ENCODE data around the gene STAB2.

STAB2 gene, protein sequence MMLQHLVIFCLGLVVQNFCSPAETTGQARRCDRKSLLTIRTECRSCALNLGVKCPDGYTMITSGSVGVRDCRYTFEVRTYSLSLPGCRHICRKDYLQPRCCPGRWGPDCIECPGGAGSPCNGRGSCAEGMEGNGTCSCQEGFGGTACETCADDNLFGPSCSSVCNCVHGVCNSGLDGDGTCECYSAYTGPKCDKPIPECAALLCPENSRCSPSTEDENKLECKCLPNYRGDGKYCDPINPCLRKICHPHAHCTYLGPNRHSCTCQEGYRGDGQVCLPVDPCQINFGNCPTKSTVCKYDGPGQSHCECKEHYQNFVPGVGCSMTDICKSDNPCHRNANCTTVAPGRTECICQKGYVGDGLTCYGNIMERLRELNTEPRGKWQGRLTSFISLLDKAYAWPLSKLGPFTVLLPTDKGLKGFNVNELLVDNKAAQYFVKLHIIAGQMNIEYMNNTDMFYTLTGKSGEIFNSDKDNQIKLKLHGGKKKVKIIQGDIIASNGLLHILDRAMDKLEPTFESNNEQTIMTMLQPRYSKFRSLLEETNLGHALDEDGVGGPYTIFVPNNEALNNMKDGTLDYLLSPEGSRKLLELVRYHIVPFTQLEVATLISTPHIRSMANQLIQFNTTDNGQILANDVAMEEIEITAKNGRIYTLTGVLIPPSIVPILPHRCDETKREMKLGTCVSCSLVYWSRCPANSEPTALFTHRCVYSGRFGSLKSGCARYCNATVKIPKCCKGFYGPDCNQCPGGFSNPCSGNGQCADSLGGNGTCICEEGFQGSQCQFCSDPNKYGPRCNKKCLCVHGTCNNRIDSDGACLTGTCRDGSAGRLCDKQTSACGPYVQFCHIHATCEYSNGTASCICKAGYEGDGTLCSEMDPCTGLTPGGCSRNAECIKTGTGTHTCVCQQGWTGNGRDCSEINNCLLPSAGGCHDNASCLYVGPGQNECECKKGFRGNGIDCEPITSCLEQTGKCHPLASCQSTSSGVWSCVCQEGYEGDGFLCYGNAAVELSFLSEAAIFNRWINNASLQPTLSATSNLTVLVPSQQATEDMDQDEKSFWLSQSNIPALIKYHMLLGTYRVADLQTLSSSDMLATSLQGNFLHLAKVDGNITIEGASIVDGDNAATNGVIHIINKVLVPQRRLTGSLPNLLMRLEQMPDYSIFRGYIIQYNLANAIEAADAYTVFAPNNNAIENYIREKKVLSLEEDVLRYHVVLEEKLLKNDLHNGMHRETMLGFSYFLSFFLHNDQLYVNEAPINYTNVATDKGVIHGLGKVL (N-terminal part only)

DNA sequence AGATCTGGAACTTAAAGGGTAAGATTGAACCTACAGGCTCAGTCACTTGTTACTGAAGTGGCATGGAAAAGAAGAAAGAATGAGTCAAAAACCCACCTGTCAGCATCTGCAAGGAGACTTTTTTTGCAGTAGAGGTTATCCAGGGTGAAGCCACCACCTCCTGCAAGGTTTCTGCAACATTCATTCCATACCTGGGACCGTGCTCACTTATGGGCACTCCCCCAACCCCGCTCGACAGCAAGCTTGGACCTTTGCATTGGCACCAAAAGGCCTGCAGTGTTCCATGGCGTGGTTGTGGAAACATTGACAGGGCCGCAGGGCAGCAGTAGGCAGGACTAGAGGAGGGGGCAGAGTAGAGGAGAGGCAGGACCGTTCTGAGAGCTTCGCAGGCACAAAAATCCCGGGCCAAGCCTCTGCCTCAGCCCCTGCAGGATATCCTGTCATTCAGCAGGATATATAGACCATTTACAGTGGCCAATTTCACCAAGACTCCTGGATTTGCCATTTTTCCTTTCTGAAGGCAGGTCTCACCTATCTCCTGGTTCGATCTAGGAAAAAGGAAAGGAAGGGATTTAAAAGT is at the start of gene STAB2:
TSS of gene STAB2 (plus strand) at position 483 of the 580 bp plus-strand sequence. CDS start 204 bp downstream, outside the sequence.
- DNase-seq (ENCODE audit: low read depth), result no peak

DNA sequence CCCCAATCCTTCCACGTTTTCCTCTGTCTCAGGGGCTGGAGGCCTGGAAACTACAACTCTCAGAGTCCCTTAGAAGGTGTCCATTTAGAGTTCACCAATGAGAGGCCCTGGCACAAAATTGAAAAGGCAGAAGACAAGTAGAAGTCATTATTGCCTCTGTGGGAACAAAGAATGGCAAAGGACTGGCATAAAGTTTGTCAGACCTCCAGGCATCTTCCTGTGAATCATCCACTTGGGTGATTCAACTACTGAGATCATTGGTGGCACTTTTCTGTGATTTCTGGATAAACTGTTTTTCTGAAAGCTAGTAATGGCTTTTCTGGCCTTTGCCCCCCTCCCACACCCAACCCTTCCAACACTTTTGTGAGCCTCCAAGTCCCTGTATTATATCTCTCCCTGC is 48.7 kb upstream of the STAB2 start:
- no peak for DNase-seq (ENCODE audit: low read depth)

DNA sequence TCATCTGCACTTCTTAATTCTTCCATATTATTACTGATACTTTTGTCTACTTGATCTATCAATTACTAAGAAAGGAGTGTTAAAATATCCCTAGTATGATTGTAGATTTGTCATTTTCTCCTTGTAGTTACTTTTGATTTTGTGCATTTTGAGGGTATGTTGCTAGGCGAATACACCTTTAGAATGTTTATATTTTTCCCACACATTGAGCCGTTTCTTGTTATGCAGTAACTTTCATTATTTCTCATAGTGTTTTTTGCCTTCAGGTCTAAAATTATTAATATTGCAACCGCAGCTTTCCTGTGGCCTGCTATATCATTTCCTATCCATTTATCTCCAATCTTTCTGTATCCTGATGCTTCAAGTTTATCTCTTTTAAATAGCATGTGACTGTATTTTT is 46.8 kb upstream of the STAB2 start:
- no peak for DNase-seq (ENCODE audit: low read depth)

DNA sequence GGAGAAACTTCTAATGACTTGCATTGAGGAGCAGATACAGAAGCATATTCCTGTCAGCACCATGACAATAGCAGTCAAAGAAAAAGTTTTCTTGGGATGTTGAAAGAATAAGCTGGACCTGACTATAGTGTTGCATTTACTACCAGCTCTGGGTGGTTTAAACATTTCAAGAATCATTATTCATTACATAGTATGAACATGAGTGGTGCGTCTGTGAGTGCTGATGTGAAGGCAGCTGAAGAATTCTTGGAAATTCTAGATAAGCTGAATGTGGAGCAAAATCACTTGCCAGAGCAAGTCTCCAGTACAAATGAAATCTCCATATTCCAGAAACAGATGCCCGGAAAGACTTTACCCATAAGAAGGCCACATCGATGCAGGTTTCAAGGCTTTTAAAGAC is 45.0 kb upstream of the STAB2 start:
- DNase-seq (ENCODE audit: low read depth), result no peak

DNA sequence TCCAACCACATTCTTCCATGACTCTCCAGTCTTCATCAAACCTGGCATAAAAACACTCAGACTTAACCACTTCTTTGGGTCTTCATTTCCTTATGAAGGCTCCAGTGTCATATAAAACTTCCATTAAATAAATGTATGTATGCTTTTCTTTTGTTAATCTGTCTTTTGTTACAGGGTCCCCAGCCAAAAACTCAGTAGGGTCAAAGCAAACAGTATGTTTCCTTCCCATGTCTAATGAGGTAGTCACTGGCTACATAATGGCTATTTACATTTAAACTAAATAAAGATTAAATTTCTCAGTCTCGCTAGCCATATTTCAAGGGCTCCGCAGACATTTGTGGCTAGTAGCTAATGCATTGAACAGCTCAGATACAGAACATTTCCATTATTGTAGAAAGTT is 40.1 kb upstream of the STAB2 start:
- DNase-seq (ENCODE audit: low read depth), result no peak

DNA sequence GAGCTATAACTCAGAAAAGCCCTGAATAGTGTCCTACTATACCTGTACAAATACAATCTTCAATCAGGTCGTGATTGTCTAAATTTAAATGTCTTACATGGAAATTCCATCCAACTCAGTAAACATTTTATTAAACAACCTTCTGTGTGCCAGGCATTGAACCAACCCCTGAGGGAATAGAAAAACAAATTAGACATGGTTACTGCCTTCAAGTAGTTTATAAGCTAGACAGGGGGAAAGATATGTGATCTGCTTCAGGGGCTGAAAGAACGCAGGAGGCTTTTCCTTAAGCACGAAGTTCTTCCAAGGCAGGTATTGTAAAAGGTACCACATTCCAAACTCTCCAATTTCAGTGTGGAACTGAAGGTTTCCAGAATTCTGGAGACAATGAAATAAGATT is 39.7 kb upstream of the STAB2 start:
- no peak for DNase-seq (ENCODE audit: low read depth)

DNA sequence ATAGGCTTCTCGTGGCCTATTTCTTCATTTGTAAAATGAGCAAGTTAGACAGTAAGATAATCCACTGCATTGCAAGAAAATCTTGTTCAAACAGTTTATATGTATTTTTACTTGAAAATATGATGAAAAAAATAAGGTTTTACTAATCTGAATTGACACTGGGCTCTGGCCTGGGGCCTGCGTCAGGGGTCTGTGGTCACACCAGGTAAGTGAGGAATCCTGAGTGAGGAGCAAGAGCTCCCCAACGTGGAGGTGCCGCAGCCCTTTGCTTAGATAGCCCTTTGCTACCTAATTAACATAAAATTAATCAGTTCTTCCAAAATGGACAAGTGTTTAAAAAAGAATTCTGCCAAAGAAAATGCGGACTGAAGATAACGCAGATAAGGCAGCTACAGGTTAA is 39.1 kb upstream of the STAB2 start:
- DNase-seq (ENCODE audit: low read depth), result no peak

DNA sequence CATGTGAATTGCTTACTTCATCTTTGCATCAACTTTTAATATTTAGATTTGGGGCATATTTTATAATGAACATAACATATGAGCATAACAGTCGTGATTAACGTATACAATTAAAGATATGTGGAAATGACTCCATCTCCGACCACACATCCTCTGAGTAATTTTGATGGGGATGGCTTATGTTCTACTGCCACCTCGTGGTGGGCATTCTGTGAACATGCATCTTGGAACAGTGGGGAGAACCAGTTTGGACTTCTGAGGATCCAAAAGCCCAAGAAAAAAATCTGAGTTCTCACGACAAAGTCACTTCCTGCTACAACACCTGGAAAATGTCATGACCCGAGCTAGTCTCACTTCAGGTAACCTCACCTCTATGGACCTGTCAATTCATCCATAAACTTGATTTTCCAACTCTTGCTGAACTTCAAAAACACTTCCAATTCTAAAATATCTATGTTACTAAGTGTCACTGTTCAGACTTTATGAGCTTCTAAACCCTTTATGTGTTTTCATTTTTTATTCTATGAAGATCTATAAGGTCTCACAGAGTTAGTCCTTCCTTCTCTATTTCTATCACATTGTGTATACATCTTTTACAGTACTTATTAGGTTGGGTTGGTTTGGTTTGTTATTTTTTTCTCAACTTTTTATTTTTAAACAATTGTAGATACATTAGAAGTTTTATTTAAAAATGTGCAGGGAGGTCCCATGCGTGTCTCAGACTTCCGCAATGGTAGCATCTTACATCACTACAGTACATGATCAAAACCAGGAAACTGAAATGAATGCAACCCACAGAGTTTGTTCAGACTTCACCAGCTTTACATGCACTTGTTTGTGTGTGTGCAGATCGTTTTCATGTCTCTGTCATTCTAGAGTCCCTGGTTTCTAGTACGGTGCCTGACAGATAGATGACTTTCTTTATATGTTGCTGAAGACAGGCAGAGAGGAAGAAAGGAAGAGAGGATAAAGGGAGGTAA is 38.2 kb upstream of the STAB2 start:
- peak; percentile 68 for DNase-seq (ENCODE audit: low read depth)

DNA sequence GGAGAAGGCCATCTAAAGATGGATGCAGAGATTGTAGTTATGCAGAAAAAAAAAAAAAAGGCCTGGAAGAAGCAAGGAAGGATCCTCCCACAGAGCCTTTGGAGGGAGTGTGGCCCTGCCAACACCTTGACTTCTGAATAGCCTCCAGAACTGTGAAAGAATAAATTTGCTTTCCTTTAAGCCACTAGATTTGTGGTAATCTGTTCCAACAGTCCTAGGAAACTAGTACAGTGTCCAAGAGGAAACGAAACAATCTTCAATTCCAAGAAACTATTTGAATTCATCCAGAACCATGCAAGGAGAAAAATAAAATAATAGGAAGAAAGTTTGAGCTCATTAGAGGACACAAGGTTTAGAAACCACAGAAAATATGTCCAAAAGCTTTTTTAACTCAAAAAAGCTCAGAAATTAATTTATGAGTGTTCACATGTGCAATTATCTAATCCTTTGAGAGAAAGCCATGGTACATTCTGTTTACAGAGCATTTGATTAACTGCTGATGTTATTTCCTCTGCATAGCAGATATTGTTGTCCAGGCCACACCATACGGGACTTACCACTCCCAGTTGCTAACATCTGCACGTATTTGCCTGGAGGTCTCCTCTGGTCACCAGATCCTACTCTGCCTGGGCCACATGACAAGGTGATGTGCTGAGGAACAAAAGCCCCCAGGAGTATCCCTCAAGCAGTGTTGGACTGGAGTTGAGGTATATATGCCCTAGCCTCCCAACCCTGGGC is 30.0 kb upstream of the STAB2 start:
- DNase-seq (ENCODE audit: low read depth), result no peak

DNA sequence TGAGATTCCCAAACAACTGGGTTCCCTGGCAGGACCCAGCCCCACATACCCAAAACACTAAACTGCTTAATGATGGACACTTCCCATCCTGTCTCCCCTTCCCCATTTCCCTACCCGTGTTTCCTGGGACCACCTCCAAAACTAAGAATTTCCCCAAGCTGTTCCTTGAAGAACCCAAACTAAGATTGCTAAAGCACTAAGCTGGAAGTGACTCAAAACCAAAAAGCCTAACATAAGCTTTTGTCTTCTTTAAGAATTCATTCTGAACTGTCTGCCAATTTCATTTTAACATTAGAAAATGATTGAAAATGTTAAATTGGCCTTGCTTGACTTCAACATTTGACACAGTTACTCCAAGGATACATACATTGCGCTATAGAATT is 29.5 kb upstream of the STAB2 start:
- no peak for DNase-seq (ENCODE audit: low read depth)

DNA sequence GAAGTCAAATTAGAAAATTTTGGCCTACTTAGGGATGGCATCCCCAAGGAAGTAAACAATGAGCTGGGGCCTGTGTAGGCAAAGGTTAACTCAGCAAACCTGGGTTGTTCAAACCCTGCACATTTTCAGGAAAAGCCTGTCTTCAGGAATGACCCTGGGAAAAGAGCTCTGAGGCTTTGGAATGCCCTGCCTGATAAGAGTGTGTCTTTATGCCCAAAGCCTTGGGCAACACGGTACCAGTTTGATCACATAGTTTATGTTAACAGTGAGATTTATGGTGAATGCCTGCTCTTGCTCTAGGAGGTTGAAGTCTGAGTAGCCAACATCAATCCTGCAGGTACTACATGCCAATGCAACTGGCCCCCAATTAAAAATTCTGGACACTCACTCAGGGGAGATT is 28.2 kb upstream of the STAB2 start:
- DNase-seq (ENCODE audit: low read depth), result no peak

DNA sequence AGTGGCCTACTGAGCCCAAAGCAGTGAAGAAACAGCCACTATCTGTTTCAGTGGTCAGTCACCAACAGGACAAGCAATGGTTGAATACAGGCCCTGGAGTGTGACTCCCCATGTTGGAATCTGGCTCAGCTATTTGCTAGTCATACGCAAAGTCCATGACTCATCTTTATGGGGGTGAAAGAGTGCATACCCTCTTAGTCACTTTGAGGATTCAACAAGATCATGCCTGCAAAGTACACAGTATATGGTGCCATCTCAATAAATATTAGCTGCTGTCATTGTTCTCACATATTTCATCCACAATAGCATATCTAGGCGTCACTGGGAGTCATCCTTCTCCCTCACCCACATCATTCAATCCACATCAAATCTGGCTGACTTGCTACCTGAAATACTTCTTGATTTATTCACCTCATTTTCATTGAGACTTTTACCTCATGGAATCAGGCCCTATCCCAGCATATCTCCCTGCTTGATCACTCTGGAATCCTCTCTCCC is 26.4 kb upstream of the STAB2 start:
- peak; percentile 98 for DNase-seq (ENCODE audit: low read depth)

DNA sequence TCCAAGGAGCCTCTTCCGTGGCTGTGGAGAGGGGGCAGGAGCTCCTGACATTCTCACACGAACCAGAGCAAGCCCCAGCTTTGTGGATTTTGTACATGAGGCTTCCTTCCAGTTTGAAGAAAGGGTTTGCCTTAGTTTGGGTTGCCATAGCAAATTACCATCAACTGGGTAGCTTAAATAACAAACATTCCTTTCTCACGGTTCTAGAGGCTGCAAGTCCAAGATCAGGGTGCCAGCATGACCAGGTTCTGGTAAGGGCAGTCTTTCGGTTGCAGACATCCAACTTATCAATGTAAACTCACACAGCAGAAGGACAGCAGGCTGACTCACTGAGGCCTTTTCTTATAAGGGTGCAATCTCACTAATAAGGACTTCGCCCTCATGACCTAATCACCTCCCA is 25.9 kb upstream of the STAB2 start:
- peak; percentile 33 for DNase-seq (ENCODE audit: low read depth)

DNA sequence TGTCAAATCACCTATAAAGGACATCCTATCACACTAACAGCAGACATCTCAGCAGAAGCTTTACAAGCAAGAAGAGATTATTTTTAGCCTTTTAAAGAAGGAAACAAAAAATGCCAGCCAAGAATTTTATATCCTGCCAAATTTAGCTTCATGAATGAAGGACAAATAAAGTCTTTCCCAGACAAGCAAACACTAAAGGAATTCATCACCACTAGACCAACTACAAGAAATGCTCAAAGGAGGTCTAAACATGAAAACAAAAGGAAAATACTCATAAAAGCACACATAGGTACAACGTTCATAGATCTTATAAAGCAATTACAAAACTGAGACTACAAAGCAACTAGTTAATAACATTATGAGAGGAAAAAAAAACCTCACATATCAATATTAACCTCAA is 20.7 kb upstream of the STAB2 start:
- DNase-seq (ENCODE audit: low read depth), result no peak

DNA sequence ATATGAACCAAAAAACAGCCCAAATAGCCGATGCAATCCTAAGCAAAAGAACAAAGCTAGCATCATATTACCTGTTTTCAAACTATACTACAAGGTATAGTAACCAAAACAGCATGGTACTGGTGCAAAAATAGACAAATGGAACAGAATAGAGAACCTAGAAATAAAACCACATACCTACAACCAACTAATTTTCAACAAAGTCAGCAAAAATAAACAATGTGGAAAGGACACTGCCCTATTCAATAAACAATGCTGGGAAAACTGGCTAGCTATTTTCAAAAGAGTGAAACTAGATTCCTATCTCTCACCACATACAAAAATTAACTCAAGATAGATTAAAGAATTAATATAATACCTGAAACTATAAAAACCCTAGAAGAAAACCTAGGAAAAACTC is 17.8 kb upstream of the STAB2 start:
- no peak for DNase-seq (ENCODE audit: low read depth)

DNA sequence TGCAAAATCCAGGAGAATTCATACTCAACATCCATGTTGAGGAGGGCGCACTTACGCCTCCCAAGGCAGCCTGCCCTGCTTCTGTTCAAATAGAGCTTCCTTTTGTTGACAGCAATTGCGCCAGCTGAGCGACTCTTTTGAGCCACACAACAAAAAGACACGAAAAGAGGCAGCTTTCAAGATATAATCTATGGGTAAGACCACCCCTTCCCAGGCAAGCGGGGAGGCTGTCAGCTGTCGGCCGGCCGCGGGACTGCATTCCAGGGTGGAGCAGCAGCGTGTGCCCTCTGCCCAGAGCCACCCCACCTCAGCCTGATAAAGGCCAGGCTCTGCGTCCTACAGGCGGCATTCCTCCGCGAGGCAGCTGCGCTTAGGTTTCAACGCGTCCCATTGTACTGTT is 15.8 kb upstream of the STAB2 start:
- DNase-seq (ENCODE audit: low read depth), result no peak

DNA sequence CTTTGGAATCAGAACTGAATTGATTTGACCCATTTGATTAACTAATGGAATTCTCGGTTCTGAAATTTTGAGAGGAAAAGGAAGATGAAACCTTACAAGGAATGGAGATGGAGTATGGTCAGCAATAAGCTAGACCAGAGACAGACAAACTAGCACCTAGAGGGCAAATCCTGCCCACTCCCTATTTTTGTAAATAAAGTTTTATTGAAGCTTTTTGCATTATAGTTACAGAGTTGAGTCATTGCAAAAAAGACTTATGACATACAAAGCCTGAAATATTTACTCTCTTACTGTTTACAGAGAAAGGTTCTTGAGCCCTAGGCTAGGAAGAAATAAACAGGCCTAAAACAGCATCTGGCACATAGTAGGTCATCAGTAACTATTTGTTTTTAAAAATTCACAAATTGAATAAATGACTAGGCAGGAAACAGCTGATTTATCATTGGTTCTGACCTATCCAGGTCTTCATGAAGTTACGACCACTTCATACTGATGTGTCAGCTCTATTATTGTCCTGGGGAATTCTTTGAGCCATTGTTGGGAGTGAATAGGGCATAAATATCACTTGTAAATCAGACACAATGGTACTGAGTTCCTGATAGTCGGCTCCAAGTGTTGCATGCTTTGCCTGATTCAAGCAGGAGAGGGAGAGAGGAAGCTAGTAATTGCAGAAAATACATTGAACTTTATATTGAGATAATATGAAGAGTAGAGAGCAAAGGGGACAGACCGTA is 14.6 kb upstream of the STAB2 start:
- DNase-seq (ENCODE audit: low read depth), result no peak

DNA sequence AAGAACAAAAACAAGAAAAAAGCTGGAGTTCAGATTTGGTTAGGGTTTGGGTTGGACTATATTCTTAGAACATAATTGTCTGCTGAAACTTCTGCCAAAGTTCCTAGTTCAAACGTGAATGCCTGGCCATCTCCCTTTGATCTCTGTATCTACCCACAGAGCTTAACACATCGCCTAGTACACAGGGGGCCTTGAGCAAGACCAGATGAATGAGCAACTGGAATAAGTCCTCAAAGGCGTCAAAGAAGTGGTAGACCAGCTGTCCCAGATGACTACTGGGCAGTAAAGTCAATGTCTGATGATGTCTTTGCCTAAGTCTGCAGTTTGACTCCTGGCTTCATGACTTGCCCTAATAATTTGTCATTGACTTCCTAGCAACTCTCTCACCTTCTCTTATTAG is 13.9 kb upstream of the STAB2 start:
- no peak for DNase-seq (ENCODE audit: low read depth)

DNA sequence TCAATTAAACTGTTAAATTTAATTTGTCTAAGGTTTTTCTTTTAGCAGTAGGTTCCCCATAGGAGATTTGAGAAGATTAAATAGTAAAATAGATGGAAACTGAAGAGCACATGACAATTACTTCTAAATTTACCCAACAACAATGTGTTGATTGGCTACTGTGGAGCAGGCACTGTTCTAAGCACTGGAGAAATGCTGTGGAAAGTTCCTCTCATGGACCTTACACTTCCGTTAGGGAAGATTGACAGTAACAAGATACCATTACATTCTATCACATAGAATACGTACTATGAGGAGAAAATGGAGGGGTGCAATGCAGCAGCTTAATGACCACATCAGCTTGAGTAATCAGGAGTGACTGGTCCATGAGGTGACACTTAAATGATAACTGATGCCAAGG is 8.1 kb upstream of the STAB2 start:
- no peak for DNase-seq (ENCODE audit: low read depth)
